Midbrain (tissue), 1 donor: ENCODE results near the gene SLC9C1.

Source experiments
- DNase-seq: peaks from one replicate; lab custom pipeline; 2025; lab: John Stamatoyannopoulos, UW

SLC9C1 gene

DNA sequence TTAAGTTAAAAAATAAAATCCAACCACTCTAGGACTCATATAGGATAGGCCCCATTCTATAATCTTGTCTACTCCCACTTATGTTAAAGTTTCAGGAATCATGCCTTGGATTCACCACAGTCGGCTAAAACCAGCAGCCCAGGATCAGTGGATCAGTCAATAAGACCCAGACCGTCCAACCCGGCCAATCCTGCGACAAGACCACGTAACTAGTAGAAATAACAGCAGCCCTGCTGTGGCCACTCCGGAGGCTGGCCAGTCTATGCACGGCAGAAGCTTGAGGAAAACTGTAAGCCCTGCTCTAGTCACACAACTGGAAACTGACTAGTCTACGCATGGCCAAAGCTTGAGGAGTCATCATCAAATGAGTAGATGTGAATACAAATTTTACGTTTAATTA, 12.8 kb upstream of the SLC9C1 start:
- no peak for DNase-seq

DNA sequence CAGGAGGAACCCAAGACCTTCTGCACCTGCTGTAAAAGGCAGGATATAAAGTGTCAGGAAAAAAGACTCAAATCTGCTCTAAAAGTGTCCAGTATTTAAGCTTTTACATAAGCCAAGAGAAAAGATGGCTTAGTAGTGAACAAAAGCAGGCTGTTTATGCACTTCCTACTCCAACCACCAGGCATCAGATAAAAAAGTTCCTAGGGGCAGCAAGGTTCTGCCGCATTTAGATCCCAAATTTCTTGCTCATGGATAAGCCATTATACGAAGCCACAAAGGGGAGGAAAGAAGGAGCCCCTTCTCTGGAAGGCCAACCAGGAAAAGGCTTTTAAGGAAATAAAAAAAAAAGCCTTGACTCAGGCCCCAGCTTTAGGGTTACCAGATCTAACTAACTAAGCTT, 10.6 kb upstream of the SLC9C1 start:
- DNase-seq, result peak; percentile 31

DNA sequence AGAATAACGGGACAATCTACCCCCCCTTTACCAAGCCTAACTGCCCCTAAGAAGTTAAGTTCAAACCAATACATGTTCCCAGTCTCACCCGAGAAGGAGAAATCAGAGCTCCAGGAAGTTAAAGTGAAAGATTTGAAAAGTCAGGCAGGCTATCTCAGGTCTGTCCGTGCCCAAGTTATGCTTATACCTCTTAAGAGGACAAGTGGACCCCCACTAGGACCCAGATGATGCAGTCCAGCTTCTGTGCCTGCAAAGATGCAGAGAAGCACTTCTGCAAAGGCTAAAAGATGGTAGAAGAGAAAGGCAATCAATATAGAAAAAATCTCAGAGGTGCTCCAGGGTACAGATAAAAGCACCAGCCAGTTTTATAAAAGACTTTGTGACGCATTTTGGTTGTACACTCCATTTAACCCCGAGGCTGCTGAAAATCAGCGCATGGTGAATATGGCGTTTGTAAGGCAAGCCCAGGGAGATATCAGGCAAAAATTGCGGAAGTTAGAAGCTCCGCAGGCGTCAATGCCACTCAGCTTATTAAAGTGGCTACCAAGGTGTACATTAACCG, 9.8 kb upstream of the SLC9C1 start:
- DNase-seq, result peak; percentile 68

GRCh38 chr3:112302881-112303763, 9.1 kb upstream of the SLC9C1 start:
- no peak for DNase-seq

- DNase-seq, result no peak
These were observed 8.3 kb upstream of the SLC9C1 start for GRCh38 chr3:112302150-112302830.

GRCh38 chr3:112298781-112299180, 4.8 kb upstream of the SLC9C1 start:
- DNase-seq, result no peak

DNA sequence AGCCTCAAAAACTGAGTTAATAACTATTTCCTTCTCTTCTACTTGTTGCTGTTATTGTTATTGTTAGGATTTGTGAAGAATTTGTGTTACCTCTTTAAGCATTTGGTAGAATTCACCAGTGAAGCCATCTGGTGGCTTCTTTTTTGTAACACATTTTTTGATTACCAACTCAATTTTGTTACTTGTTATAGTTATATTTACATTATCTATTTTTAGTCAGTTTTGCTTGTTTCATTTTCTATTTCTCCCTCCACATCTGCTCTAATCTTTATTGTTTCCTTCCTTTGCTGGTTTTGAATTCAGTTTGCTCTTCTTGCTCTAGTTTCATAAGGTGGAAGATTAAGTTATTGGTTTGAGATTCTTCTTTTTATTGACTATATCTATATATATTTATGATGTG, 3.7 kb upstream of the SLC9C1 start:
- DNase-seq, result no peak

DNA sequence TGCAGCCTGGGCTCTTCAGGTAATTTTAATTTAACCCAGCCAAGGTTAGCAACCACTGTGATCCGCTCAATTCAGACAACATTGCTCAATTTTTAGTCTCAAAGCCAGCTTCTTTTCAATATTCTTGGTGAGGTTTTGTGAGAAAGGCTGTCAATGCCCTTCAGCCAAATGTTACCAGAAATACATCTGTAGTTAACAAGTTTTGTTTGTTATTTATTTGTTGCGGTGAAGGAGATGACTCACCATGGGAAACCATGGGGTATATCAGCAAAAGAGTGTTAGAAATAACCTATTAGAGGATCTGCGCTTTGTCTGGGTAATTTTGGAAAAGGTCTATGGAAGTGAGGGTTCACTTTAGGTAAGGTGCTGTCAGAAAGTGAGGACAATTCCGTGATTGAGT, 5.0 kb downstream of the SLC9C1 start:
- no peak for DNase-seq

- DNase-seq, result no peak
These were observed 13.8 kb downstream of the SLC9C1 start for GRCh38 chr3:112280266-112280665.

DNA sequence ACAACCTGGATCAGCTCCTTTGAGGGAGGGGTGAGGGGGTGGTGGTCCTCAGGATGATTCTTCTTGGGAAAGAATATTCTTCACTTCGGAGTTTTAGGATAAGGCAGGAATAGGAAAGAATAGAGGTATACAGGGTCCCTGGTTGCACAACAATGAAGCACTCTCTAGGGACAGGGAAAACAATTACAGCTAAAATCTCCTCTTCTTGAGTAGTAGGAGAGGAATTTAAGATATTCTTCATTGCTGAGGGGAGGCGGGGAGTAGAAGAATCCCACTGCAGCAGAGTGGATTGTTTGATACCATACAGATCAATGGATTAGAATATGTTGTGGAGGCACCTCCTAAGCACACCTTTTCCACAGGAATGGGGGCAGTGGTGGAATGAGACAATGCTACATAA, 20.5 kb downstream of the SLC9C1 start:
- no peak for DNase-seq

DNA sequence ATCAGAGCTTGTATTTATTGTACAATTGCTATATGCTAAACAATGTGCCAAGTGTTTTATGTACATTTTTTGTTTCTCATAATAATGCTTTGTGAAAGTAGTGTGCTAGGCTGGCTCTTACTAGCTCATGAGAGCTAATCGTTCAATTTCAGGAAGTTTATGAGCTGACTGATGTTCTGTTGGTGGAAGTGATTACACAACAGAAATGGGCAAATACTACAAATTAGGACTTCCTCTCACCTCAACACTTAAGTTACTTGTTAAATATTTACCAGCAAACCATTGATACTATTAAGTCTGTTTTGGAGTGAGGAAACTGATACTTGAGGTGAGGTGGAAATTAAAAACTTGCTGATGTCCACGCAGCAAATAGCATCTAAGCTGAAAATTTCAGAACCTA, 32.3 kb downstream of the SLC9C1 start:
- no peak for DNase-seq

GRCh38 chr3:112260563-112260962, 33.5 kb downstream of the SLC9C1 start:
- DNase-seq, result no peak

- DNase-seq, result no peak
These were observed 40.6 kb downstream of the SLC9C1 start for GRCh38 chr3:112253301-112253971.

DNA sequence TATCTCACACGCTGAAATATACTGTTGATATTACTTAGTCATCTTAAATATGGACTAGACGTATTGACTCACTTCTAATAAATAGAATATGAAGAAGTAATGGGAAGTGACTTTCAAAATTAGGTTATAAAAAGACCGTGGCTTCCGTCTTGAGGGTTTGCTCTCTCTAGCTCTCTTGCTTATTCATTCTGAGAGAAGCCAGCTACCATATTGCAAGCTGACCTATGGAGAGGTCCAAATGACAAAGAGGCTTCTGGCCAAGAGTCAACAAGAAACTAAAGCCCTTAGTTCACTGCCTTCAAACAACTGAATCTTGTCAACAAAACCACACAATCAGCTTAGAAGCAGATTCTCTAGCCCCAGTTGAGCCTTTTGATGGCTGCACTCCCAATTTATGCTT, 46.1 kb downstream of the SLC9C1 start:
- no peak for DNase-seq

- no peak for DNase-seq
These were observed 46.7 kb downstream of the SLC9C1 start for GRCh38 chr3:112247350-112247749.

DNA sequence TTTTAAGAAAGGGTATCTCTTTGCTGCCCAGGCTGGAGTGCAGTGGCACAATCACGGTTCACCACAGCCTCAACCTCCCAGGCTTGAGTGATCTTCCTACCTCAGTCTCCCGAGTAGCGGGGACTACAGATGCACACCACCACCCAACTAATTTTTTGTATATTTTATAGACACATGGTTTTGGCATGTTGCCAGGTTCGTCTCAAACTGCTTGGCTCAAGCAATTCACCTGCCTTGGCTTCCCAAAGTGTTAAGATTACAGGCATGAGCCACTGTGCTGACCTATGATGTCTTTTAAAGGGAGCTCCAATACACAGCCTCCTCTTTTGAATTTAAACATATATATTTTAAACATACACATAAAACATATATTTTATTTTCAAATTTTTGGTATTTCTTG, 60.9 kb downstream of the SLC9C1 start:
- DNase-seq, result no peak

DNA sequence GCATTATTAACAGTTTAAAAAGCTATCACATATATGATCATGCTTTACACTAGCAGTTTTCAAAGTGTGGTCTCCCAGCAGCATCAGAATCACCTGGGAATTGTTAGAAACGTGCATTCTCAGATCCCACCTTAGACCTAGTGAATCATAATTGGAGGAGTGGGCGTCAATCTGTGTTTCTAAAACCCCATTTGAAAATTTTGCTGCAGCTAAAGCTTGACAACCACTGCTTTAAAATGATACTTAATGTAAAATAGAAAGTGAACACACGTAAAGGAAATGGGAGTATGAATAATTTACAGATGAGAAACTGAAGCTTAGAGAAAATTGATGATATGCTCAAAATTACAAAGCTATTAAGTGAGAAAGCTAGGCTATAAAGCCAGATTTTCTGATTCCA, 62.3 kb downstream of the SLC9C1 start:
- DNase-seq, result no peak

DNA sequence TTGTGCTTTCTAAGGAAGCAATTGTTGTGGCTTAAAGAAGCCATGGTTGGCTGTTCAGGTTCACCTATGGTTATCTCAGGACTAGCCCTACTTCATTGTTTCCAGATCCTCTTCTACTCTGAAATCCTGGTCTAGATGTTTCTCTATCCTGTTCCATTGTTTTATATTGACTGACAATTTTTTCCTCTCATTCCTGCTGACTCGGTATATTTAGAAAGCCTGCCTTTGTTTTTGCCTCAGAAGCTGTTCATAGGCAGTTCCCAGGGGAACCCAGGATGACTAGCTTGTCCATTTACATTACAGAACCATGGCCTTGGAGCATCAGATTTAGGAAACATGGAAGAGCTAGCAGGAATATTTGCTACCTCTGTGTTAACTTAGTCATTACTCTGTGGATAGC, 64.0 kb downstream of the SLC9C1 start:
- DNase-seq, result no peak

GRCh38 chr3:112228786-112229185, 65.2 kb downstream of the SLC9C1 start:
- DNase-seq, result no peak

DNA sequence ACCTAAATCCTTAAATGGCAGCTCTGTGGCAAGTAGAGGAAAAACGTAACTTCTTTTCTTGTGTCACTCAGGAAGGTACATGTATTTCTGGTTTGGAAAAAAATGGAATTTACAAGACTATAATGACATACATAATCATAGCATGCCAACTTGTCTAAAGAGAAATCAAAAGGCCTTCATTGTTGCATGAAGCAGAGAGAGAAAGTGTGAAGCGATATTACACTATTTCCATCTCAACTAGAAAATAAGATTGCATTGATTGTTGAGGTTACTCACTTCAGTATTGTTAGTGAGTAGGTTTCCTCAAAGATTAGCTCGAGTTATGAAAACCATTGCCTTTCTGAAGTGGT, 93.7 kb downstream of the SLC9C1 start:
- DNase-seq, result no peak

DNA sequence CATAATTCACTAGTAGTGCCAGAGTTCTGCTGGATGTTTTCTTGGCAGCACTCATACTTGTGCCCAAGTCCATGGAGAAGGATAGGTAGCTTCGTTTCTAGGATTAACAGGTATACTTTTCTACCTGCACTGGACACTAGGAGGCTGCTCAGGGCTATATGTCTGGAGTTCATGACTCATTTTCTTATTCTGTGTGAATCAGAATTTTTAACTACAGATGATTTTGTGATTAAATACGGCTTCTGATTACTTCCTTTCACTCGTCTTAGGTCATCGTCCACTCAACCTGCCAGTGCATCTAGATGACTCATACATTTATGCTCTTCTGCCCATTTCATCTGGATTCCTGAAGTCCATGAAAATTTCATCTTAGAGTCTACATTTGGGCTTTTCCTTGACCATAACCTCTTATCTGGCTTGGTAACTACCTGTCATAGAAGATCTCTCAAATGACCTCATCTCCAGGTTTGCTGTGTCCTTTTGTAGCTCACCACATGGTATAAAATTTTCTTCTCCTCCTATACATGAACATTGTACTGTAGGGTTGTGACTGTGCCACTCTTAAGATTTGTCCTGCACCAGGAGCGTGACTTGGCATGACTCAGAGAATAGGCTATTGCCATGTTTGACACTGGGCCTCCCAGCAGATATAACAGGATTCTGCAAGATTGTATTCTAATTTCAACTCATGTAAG, 94.2 kb downstream of the SLC9C1 start:
- no peak for DNase-seq

DNA sequence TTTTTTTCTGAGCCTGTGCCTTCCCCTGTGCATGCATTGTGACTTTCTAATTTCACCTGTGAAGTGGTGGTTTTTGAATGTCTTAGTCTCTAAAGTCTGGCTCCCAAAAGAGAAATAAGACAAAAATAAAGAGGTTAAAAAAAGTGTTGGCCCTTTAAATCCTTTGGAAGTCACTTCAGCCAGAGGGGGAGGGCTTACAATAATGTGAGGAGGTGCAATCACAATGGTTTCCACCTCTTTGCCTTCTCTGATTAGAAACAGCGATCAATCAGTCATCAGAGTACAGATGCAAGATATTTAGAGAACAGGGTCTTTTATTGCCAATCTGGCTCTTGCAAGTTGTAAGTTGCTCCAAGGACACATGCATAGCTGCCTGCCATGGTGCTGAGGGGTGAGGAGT, 96.9 kb downstream of the SLC9C1 start:
- no peak for DNase-seq
